ENCODE results near the gene DHX30. TPM values are rescaled to one million over a fixed set of nuclear protein-coding genes. Genes with fewer than 3 reads are reported as not detected.
A peak's percentile ranks its signal among the peaks of the same experiment; 100 is the strongest.

The DHX30 gene
- total RNA-seq, 1 experiment from 2014 or later = 75.4 TPM

- Mint-ChIP-seq H3K4me3 (ENCODE audit: low read depth, unreplicated experiment) (no peak overlapping the region), H3K4me1 (ENCODE audit: low read depth, unreplicated experiment) (peaks cover 8% of the 10 kb centered on the region), H3K9me3 (ENCODE audit: low read depth, unreplicated experiment) (no peaks in the 10 kb centered on the region), H3K27me3 (ENCODE audit: unreplicated experiment) (no peaks in the 10 kb centered on the region), H3K36me3 (ENCODE audit: insufficient read depth, unreplicated experiment) (peaks cover 42% of the 10 kb centered on the region), H3K27ac (ENCODE audit: unreplicated experiment) (no peak overlapping the region)
- no peak for TF ChIP-seq CTCF (IDR thresholded peaks at IDR 0.05; ENCODE audit: unreplicated experiment)
- BruUV-seq (replicated peaks) = no TSS peak
- intact Hi-C loops (cut with micrococcal nuclease; ENCODE audit: unreplicated experiment) = no loop called here
- CTCF ChIA-PET = interaction anchor here (0.7 kb wide), 1 partner anchor 22 kb away, joined by 5 read pairs; no protein-coding TSS in a partner anchor
- DNase-seq = no peak
Measured at GRCh38 chr3:47778746-47779145, 24.2 kb upstream of the DHX30 start.

GRCh38 chr3:47780741-47781684 lies 21.9 kb upstream of the DHX30 start:
- BruUV-seq (replicated peaks) = TSS peak; percentile 70
- CTCF ChIA-PET = no interaction called here
- H3K4me3 Mint-ChIP-seq (ENCODE audit: low read depth, unreplicated experiment) = peak overlapping the region; percentile 98
- intact Hi-C loops (cut with micrococcal nuclease; ENCODE audit: unreplicated experiment) = no loop called here
- DNase-seq = peak; percentile 65
- no peaks in the 10 kb centered on the region for H3K27me3 Mint-ChIP-seq (ENCODE audit: unreplicated experiment)
- TF ChIP-seq CTCF (IDR thresholded peaks at IDR 0.05; ENCODE audit: unreplicated experiment) = no peak
- H3K27ac Mint-ChIP-seq (ENCODE audit: unreplicated experiment) = peak overlapping the region; percentile 92
- no peaks in the 10 kb centered on the region for H3K4me1 Mint-ChIP-seq (ENCODE audit: low read depth, unreplicated experiment)
- no peaks in the 10 kb centered on the region for H3K9me3 Mint-ChIP-seq (ENCODE audit: low read depth, unreplicated experiment)
- peaks cover 42% of the 10 kb centered on the region for H3K36me3 Mint-ChIP-seq (ENCODE audit: insufficient read depth, unreplicated experiment)

GRCh38 chr3:47781685-47782445 lies 21.1 kb upstream of the DHX30 start, which contains the start of gene SMARCC1:
Gene SMARCC1 (minus strand): TSS chr3:47781893. CDS start chr3:47781797, 96 bp downstream.
- H3K4me3 Mint-ChIP-seq (ENCODE audit: low read depth, unreplicated experiment) = peak within 1 kb of the TSS; percentile 98
- intact Hi-C loops (cut with micrococcal nuclease; ENCODE audit: unreplicated experiment) = no loop called here
- no peaks in the 10 kb centered on the region for H3K4me1 Mint-ChIP-seq (ENCODE audit: low read depth, unreplicated experiment)
- CTCF ChIA-PET = no interaction called here
- peaks cover 40% of the 10 kb centered on the region for H3K36me3 Mint-ChIP-seq (ENCODE audit: insufficient read depth, unreplicated experiment)
- no peak for TF ChIP-seq CTCF (IDR thresholded peaks at IDR 0.05; ENCODE audit: unreplicated experiment)
- H3K9me3 Mint-ChIP-seq (ENCODE audit: low read depth, unreplicated experiment) = no peaks in the 10 kb centered on the region
- DNase-seq = peak; percentile 98
- no TSS peak for BruUV-seq (replicated peaks)
- H3K27me3 Mint-ChIP-seq (ENCODE audit: unreplicated experiment) = no peaks in the 10 kb centered on the region
- peak within 1 kb of the TSS; percentile 99 for H3K27ac Mint-ChIP-seq (ENCODE audit: unreplicated experiment)

GRCh38 chr3:47782446-47783308 lies 20.3 kb upstream of the DHX30 start:
- TSS peak; percentile 88 for BruUV-seq (replicated peaks)
- Mint-ChIP-seq H3K4me3 (ENCODE audit: low read depth, unreplicated experiment) (peak overlapping the region; percentile 98), H3K27ac (ENCODE audit: unreplicated experiment) (peak overlapping the region; percentile 99), H3K9me3 (ENCODE audit: low read depth, unreplicated experiment) (no peaks in the 10 kb centered on the region), H3K27me3 (ENCODE audit: unreplicated experiment) (no peaks in the 10 kb centered on the region), H3K4me1 (ENCODE audit: low read depth, unreplicated experiment) (no peaks in the 10 kb centered on the region), H3K36me3 (ENCODE audit: insufficient read depth, unreplicated experiment) (peaks cover 37% of the 10 kb centered on the region)
- CTCF ChIA-PET = no interaction called here
- no peak for DNase-seq
- no peak for TF ChIP-seq CTCF (IDR thresholded peaks at IDR 0.05; ENCODE audit: unreplicated experiment)
- intact Hi-C loops (cut with micrococcal nuclease; ENCODE audit: unreplicated experiment) = no loop called here

Measured in Calu3 (cell line).